Activated naive CD4-positive, alpha-beta T cell treated with anti-CD3 and anti-CD28 coated beads, Interleukin-2, amount 10 ng/mL, durations not matched to agents 7 days and 5 days (primary cell): ENCODE results near the gene ZNF133.

Source experiments
- CTCF ChIA-PET: fragments of 350-600 bp; sonication (Branson Sonifier 250); formaldehyde crosslinking; loops from one replicate; lab custom pipeline; 2021; ENCODE audit warnings: antibody characterized with exemption; lab: Charles Lee
- DNase-seq: peaks from one replicate; pipeline ENCODE4 v3.0.0-alpha.2; 2020
- H3K27ac Mint-ChIP-seq: one replicate; pipeline ENCODE4 v1.8.0; 2021; ENCODE audit warnings: mild to moderate bottlenecking, moderate library complexity, mixed read lengths
- H3K27me3 Mint-ChIP-seq: one replicate; pipeline ENCODE4 v1.8.0; 2021; ENCODE audit warnings: mild to moderate bottlenecking, mixed read lengths
- H3K36me3 Mint-ChIP-seq: one replicate; pipeline ENCODE4 v1.8.0; 2021; ENCODE audit warnings: mixed read lengths
- H3K4me1 Mint-ChIP-seq: one replicate; pipeline ENCODE4 v1.8.0; 2021; ENCODE audit warnings: mixed read lengths
- H3K4me3 Mint-ChIP-seq: one replicate; pipeline ENCODE4 v1.8.0; 2021; ENCODE audit warnings: mild to moderate bottlenecking, moderate library complexity, mixed read lengths
- H3K9me3 Mint-ChIP-seq: one replicate; pipeline ENCODE4 v1.8.0; 2021; ENCODE audit warnings: mixed read lengths

Gene ZNF133

DNA sequence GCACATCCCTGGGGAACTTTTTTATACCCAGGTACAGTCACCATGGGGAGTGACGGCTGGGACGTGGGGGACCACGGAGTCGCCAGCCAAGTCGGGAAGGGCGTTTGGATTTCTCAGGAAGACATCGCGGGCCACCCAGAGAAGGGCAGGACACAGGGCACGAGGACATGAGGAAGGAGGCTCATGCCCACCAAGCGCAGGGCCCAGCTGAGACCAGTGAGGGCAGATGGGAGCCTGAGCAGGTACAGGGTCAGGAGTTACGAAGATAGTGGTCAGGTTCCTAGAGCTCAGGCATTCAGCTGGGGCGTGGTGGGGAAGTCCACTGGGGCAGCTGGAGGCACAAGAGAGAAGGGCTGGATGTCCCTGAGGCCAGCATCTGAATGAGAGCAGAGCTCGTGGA, 74.6 kb downstream of the ZNF133 start:
- H3K36me3 Mint-ChIP-seq, result no peaks in the 10 kb centered on the region
- H3K9me3 Mint-ChIP-seq, result no peaks in the 10 kb centered on the region
- CTCF ChIA-PET, result no interaction called here
- no peaks in the 10 kb centered on the region for H3K27me3 Mint-ChIP-seq
- no peaks in the 10 kb centered on the region for H3K4me1 Mint-ChIP-seq
- H3K4me3 Mint-ChIP-seq, result no peak overlapping the region
- no peak for DNase-seq
- H3K27ac Mint-ChIP-seq, result no peak overlapping the region

GRCh38 chr20:18363708-18364107, 75.4 kb downstream of the ZNF133 start:
- H3K36me3 Mint-ChIP-seq, result no peaks in the 10 kb centered on the region
- no peaks in the 10 kb centered on the region for H3K9me3 Mint-ChIP-seq
- no peak for DNase-seq
- CTCF ChIA-PET, result no interaction called here
- H3K4me3 Mint-ChIP-seq, result no peak overlapping the region
- no peak overlapping the region for H3K27ac Mint-ChIP-seq
- H3K4me1 Mint-ChIP-seq, result no peaks in the 10 kb centered on the region
- H3K27me3 Mint-ChIP-seq, result no peaks in the 10 kb centered on the region

DNA sequence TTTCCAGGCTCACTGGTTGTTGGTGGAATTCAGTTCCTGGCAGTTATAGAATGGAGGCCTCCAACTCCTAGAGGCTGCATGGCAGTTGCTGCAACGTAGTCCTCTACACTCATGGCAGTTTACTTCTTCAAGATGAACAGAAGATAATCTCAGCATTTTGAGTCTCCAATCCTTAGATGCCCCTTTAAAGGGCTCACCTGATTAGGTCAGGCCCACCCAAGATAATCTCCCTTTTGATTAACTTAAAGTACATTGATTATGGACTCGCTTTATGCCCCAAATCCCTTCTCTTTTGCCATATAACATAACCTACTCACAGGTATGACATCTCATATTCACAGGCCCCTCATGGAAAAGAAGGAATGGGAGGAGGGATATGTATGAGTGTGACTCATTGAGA, 76.4 kb downstream of the ZNF133 start:
- H3K4me3 Mint-ChIP-seq, result no peak overlapping the region
- CTCF ChIA-PET, result no interaction called here
- no peaks in the 10 kb centered on the region for H3K4me1 Mint-ChIP-seq
- no peak overlapping the region for H3K27ac Mint-ChIP-seq
- no peak for DNase-seq
- H3K36me3 Mint-ChIP-seq, result no peaks in the 10 kb centered on the region
- H3K27me3 Mint-ChIP-seq, result no peaks in the 10 kb centered on the region
- no peaks in the 10 kb centered on the region for H3K9me3 Mint-ChIP-seq
